Activated T-helper 1 cell treated with anti-CD3 and anti-CD28 coated beads, Interleukin-2, amount 50 U/mL, for 16 hours (primary cell): Measurements from ENCODE around the gene RUFY3.
"Not testable (repeated sequence)": the region's sequence is repeated elsewhere in the genome, so short reads cannot be mapped to it uniquely, and the experiment has no call there.

Source experiments
- DNase-seq, 2 donors: peaks; one replicate each; pipeline ENCODE4 v3.0.0-alpha.2; 2020; ENCODE audit warnings: low read depth in 1 of 2, low spot score in 1 of 2

RUFY3 gene

DNA sequence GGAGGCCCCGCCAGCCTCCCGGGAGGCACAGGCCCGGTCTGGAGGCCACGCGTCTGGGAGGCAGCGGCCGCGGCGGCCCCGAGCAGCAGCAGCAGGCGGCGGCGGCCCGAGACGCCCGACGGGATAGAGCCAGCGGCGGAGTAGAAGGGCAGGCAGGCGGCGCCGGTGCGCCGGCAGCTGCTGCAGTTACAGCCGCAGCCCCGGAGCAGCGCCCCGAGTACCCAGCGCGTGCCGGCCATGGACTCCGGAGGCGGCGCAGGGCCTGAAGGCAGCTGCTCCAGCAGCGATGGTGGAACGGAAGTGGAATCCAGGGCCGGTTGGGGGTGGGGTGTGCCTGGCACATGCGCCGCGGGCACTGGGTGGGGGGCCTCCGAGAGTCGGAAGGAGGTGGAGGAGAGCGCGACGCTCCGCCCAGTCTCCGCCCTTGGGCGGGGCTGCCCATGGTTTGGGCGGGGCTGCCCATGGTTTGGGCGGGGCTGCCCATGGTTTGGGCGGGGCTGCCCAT lies 117.9 kb downstream of the RUFY3 start, which contains the start of gene GRSF1:
GRSF1 (minus strand) TSS at position 302 of the 505 bp plus-strand sequence; CDS start at position 239, 63 bp downstream.
- DNase-seq: peak; percentile 91 to 92

DNA sequence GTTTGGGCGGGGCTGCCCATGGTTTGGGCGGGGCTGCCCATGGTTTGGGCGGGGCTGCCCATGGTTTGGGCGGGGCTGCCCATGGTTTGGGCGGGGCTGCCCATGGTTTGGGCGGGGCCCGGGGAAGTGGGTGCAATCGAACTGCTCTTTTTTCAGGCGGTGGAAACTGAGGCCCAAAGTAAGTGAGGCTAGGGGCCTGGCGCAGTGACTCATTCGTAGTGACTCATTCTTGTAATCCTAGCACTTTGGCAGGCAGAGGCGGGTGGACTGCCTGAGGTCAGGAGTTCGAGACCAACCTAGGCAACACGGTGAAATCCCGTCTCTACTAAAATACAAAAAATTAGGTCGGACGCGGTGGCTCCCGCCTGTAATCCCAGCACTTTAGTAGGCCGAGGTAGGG lies 118.4 kb downstream of the RUFY3 start:
- peak; percentile 25 to 56 for DNase-seq

DNA sequence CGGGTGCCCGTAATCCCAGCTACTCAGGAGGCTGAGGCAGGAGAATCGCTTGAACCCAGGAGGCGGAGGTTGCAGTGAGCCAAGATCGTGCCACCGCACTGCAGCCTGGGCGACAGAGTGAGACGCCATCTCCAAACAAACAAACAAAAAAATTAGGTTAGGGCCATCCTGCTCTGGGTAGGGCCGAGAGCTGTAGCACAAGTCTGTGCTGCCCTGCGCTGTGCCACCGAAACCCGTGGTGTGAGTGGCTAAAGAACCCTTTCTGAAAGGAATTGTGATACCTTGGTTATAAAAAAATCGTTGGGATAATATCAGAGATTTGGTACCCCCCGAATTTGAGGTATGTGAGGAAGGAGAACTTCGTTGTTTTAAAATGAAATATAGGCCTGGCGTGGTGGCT lies 118.9 kb downstream of the RUFY3 start:
- not testable (repeated sequence) for DNase-seq

DNA sequence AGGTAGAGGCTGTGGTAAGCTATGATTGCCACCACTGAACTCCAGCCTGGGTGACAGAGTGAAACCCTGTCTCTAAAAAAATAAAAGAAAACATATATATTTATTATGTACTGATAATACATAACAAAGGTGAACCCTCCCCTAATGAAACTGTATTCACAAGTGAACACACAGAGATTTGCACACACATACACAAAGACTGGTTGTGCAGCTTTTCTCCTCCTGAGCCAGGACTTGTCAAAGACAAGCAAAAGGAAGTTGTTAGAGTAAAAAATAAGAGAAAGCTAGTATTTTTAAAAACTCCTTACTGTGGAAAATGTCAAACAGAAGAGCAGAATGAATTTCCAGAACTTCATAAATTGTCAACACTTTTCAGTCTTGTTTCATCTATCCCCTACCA lies 119.4 kb downstream of the RUFY3 start:
- DNase-seq: no peak

DNA sequence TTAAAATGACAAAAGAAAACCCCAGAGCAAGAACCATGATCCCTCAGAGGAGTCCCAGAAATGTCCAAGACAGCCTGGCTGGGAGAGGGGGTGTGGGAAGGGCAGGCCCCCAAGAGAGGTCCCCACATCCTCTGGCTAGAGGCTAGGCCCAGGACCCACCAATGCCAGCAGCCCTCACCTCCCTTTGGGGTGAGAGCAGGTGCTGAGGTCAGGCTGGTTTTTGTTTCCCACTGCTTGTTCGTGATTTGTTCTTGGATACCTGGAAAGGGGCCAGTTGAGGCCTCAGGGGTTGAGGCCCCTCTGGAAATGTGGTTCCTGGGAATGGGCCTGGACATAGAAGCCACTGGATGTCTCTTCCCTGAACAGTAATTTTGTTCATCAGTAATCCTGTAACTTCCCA lies 120.2 kb downstream of the RUFY3 start:
- no peak for DNase-seq

DNA sequence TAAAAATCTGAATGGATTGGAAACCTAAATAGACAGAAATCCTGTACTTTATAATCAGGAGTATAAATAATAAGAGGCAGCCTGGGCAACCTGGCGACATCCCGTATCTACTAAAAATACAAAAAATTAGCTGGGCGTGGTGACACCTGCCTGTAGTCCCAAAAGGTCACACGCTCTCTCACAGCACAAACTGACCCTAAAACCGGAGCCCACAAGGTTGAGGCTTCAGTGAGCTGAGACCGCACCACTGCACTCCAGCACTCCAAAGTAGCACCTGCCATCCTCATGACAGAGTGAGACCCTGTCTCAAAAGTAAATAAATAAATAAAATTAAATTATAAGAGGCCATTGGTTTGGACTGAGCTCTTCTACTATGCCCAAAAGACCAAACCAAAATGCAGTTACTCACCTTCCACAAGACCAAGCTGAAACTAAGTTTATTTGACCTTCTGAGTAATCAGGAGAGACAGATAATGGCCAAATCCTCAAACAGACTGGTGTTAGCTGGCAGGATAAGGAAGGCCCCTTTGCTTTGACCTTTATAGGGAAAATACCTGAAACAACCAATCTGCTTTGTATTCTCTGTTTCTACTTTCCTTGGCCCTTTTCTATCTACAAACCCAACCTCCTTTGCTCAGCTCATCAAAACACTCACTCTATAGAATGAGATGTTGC lies 121.1 kb downstream of the RUFY3 start:
- DNase-seq: no peak

DNA sequence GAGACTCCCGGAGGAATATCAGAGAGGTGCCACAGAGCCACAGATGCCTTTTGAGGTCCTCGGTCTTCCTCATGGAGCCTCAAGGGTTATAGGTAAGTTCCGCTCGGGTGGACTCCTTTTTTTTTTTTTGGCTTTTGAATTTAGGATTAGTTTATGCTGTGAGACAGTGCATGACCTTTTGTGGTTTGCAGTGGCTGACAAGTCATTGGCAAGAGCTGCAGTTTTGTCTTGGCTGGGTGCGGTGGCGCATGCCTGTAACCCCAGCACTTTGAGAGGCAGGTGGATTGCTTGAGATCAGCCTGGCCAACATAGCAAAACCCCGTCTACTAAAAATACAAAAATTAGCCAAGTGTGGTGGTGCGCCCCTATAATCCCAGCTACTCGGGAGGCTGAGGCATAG lies 122.4 kb downstream of the RUFY3 start:
- no peak for DNase-seq

DNA sequence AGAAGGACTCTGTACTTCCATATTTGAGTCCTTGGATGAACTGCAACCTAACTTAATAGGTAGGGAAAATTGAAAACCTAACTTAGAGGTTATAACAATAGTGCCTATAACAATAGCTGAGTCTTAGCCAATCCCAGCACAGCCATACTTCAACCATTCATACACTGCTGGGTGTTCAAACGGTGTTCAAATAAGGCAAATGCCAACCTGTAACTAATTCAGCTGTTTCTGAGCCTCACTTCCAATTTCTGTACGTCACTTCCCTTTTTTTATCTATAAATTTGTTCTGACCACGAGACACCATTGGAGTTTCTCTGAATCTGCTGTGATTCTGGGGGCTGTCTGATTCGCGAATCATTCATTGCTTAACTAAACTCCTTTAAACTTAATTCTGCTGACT lies 127.5 kb downstream of the RUFY3 start:
- DNase-seq: no peak

DNA sequence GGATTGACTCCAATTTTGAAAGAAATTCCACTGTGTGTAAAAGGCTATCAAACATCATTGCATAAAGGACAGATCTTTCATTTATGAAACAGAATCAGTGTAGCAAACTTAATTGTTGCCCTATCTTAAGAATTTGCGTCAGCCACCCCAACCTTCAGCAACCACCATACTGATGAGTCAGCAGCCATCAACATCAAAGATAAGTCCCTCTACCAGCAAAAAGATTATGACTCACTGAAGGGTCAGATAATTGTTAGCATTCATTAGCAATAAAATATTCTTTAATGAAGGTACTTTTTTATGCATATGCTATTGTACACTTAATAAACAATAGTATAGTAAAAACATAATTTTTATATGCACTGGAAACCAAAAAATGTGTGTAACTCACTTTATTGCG lies 133.7 kb downstream of the RUFY3 start:
- no peak for DNase-seq
